Measurements from ENCODE around the gene SARM1. TPM values are rescaled to one million over a fixed set of nuclear protein-coding genes. Genes with fewer than 3 reads are reported as not detected.
A peak's percentile ranks its signal among the peaks of the same experiment; 100 is the strongest.

SARM1 gene
- total and polyA plus RNA-seq, 9 of the 15 experiments (the other 6 are each of a cell fraction or from before 2014, with no cell fraction given) = 0.04 to 0.55 (median 0.11) TPM; not detected in 2

- TF ChIP-seq MTF1 (CRISPR knock-in tag; IDR thresholded peaks at IDR 0.05; ENCODE audit: borderline replicate concordance) (no peak), ATF1 (CRISPR knock-in tag; IDR thresholded peaks at IDR 0.05) (no peak), ATF1 (tag; IDR thresholded peaks at IDR 0.05) (peak; percentile 40; the same call in 1 of the 2 replicates), FOXO4 (CRISPR knock-in tag; IDR thresholded peaks at IDR 0.05) (no peak), TFAP4 (CRISPR knock-in tag; IDR thresholded peaks at IDR 0.05; ENCODE audit: borderline replicate concordance) (no peak; the same call in 1 of the 2 replicates), EGR1 (conservative IDR thresholded peaks at IDR 0.05) (no peak), TAL1 (IDR thresholded peaks at IDR 0.05) (no peak), MNT (conservative IDR thresholded peaks at IDR 0.05) (peak in 1 of 2 experiments; percentile 54; a peak in 2 of 4 replicates), PTBP1 (IDR thresholded peaks at IDR 0.05; ENCODE audit: low read depth, low read length) (no peak), BDP1 (IDR thresholded peaks at IDR 0.05; ENCODE audit: insufficient read depth, insufficient read length) (no peak), SRSF9 (IDR thresholded peaks at IDR 0.05; ENCODE audit: borderline replicate concordance, low read depth, low read length) (no peak), TEAD2 (tag; IDR thresholded peaks at IDR 0.05) (no peak), ZNF280B (CRISPR knock-in tag; IDR thresholded peaks at IDR 0.05) (no peak), SNAPC5 (CRISPR knock-in tag; IDR thresholded peaks at IDR 0.05) (no peak), FOXA3 (CRISPR knock-in tag; conservative IDR thresholded peaks at IDR 0.05 in 1 of 2, IDR thresholded peaks at IDR 0.05 in 1 of 2) (no peak), ZNF197 (CRISPR knock-in tag; IDR thresholded peaks at IDR 0.05; ENCODE audit: low read depth) (no peak), FOXJ2 (tag; IDR thresholded peaks at IDR 0.05) (no peak), POLR2A (conservative IDR thresholded peaks at IDR 0.05) (peak; percentile 54; the same call in 1 of the 2 replicates), ETV1 (tag; conservative IDR thresholded peaks at IDR 0.05; ENCODE audit: low read depth) (no peak), ZNF696 (CRISPR knock-in tag; conservative IDR thresholded peaks at IDR 0.05) (no peak), ATF4 (CRISPR knock-in tag; IDR thresholded peaks at IDR 0.05) (no peak)
Measured at GRCh38 chr17:28405632-28406472, 34.4 kb downstream of the SARM1 start, which contains the start of gene SLC46A1 (continued).

All from K562 (cell line).